ENCODE results near the gene LAMA2. TPM values are rescaled to one million over a fixed set of nuclear protein-coding genes. Genes with fewer than 3 reads are reported as not detected.

LAMA2 gene
- total RNA-seq, 1 experiment from 2014 or later: 2.2 TPM

DNA sequence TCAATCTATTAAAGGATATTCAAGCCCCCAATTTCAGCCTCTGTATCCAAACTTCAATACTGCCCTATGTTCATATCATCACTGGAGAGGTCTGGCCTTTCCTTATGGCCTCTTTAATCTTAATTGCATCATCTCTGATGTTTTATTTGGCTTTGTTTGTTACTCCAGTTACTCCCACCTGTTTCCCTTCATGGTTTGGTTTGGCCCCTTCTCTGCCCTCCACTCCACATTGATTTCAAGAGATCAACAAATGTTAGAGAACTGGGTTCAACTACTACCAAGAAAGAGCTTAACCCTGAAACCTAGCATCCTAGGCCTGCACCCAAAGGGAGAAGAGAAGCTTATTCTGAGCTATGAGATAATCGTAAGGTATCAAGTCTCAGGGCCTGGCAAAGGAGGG is 221.6 kb downstream of the LAMA2 start:
- ChIA-PET POLR2A (interaction anchor here (1.5 kb wide), 1 partner anchor 10 kb away, joined by 5 read pairs; no protein-coding TSS in a partner anchor), CTCF (interaction anchor here (0.7 kb wide), 1 partner anchor 444 kb away, joined by 4 read pairs; no protein-coding TSS in a partner anchor)
- Mint-ChIP-seq H3K4me3 (ENCODE audit: unreplicated experiment) (no peak overlapping the region), H3K27ac (ENCODE audit: low read depth, unreplicated experiment) (no peak overlapping the region), H3K36me3 (ENCODE audit: insufficient read depth, unreplicated experiment) (no peaks in the 10 kb centered on the region), H3K27me3 (ENCODE audit: insufficient read depth, unreplicated experiment) (peaks cover 53% of the 10 kb centered on the region), H3K4me1 (ENCODE audit: insufficient read depth, unreplicated experiment) (peaks cover 12% of the 10 kb centered on the region), H3K9me3 (ENCODE audit: unreplicated experiment) (no peaks in the 10 kb centered on the region)
- no peak for DNase-seq (ENCODE audit: unreplicated experiment)
- intact Hi-C loops (cut with micrococcal nuclease): no loop called here
- BruUV-seq (replicated peaks): no TSS peak
- TF ChIP-seq, protein P1, sequence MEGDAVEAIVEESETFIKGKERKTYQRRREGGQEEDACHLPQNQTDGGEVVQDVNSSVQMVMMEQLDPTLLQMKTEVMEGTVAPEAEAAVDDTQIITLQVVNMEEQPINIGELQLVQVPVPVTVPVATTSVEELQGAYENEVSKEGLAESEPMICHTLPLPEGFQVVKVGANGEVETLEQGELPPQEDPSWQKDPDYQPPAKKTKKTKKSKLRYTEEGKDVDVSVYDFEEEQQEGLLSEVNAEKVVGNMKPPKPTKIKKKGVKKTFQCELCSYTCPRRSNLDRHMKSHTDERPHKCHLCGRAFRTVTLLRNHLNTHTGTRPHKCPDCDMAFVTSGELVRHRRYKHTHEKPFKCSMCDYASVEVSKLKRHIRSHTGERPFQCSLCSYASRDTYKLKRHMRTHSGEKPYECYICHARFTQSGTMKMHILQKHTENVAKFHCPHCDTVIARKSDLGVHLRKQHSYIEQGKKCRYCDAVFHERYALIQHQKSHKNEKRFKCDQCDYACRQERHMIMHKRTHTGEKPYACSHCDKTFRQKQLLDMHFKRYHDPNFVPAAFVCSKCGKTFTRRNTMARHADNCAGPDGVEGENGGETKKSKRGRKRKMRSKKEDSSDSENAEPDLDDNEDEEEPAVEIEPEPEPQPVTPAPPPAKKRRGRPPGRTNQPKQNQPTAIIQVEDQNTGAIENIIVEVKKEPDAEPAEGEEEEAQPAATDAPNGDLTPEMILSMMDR (IDR thresholded peaks at IDR 0.05; ENCODE audit: unreplicated experiment): no peak

DNA sequence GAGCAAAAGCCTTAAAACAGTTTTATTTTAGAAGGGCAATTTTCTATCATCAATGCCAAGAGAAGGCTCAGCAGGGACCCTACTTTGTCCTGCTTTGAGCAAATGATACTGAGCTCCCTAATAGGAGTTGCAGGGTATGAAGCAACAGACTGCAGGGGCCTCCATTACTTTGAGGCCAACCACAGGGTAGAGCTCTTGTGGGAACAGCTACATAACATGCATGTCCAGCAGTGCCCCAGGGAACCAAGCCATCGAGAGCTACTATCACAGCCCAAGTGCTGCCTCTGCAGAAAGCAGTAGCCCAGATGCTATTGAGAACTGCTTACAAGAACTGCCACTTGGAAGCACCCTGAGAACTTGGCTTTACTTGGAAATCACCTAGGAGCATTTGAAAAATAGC is 222.1 kb downstream of the LAMA2 start:
- no peaks in the 10 kb centered on the region for H3K36me3 Mint-ChIP-seq (ENCODE audit: insufficient read depth, unreplicated experiment)
- peaks cover 12% of the 10 kb centered on the region for H3K4me1 Mint-ChIP-seq (ENCODE audit: insufficient read depth, unreplicated experiment)
- no TSS peak for BruUV-seq (replicated peaks)
- no peaks in the 10 kb centered on the region for H3K9me3 Mint-ChIP-seq (ENCODE audit: unreplicated experiment)
- H3K4me3 Mint-ChIP-seq (ENCODE audit: unreplicated experiment): no peak overlapping the region
- POLR2A ChIA-PET: interaction anchor here (1.5 kb wide), 1 partner anchor 9 kb away, joined by 5 read pairs; no protein-coding TSS in a partner anchor
- H3K27ac Mint-ChIP-seq (ENCODE audit: low read depth, unreplicated experiment): no peak overlapping the region
- TF ChIP-seq, protein P1 (IDR thresholded peaks at IDR 0.05; ENCODE audit: unreplicated experiment): no peak
- peaks cover 49% of the 10 kb centered on the region for H3K27me3 Mint-ChIP-seq (ENCODE audit: insufficient read depth, unreplicated experiment)
- DNase-seq (ENCODE audit: unreplicated experiment): peak; percentile 12
- CTCF ChIA-PET: interaction anchor here (0.7 kb wide), 2 partner anchors 297 to 444 kb away, joined by 3 to 4 read pairs; no protein-coding TSS in a partner anchor
- intact Hi-C loops (cut with micrococcal nuclease): no loop called here

DNA sequence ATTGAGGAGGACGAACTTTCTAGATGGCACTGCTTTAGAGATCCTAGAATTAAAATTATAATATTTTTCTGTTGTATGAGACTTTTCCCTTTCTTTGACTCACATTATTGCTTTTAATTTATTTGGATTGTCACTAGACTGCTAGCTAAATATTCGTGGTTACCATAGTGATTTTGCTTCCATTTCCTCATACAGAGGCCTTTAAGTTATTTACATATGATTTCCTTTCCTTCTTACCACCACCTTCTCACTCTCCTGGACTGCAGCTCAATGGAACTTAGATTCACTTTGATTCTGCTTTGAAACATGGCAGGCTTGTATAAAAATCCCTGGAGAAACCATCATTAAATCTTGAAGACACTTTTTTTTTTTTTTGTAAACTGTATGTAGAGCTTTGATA is 222.9 kb downstream of the LAMA2 start:
- Mint-ChIP-seq H3K36me3 (ENCODE audit: insufficient read depth, unreplicated experiment) (no peaks in the 10 kb centered on the region), H3K9me3 (ENCODE audit: unreplicated experiment) (no peaks in the 10 kb centered on the region), H3K27ac (ENCODE audit: low read depth, unreplicated experiment) (no peak overlapping the region), H3K27me3 (ENCODE audit: insufficient read depth, unreplicated experiment) (peaks cover 43% of the 10 kb centered on the region), H3K4me3 (ENCODE audit: unreplicated experiment) (no peak overlapping the region), H3K4me1 (ENCODE audit: insufficient read depth, unreplicated experiment) (peaks cover 12% of the 10 kb centered on the region)
- TF ChIP-seq, protein P1 (IDR thresholded peaks at IDR 0.05; ENCODE audit: unreplicated experiment): no peak
- CTCF ChIA-PET: interaction anchor here (0.7 kb wide), 2 partner anchors 146 to 297 kb away, joined by 3 to 5 read pairs; no protein-coding TSS in a partner anchor
- POLR2A ChIA-PET: interaction anchor here (1.5 kb wide), 1 partner anchor 9 kb away, joined by 5 read pairs; no protein-coding TSS in a partner anchor
- no peak for DNase-seq (ENCODE audit: unreplicated experiment)
- no TSS peak for BruUV-seq (replicated peaks)
- intact Hi-C loops (cut with micrococcal nuclease): no loop called here

DNA sequence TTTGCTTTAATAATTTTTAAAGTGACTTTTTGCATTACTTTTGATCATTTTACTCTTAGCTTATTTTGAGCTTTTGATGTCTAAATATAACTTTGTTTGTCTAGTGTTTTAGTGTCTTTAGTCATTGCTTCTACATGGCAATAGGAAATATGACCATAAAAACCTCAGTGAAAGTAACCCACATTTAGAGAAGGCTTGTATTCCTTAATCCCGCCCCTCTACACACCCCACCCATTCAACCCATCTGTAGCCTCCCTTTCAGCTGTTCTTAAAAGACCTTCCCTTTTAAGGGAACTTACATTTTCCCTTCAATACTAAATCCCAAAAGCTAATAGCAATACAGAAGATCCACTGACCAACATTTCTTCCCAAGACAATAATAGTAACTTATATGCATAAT is 225.4 kb downstream of the LAMA2 start:
- ChIA-PET CTCF (interaction anchor here (0.6 kb wide), 1 partner anchor 8 kb away, joined by 4 read pairs; no protein-coding TSS in a partner anchor), POLR2A (interaction anchor here (0.6 to 1.0 kb wide), 2 partner anchors 28 to 38 kb away, joined by 3 read pairs; no protein-coding TSS in a partner anchor)
- H3K27ac Mint-ChIP-seq (ENCODE audit: low read depth, unreplicated experiment): no peak overlapping the region
- TF ChIP-seq, protein P1 (IDR thresholded peaks at IDR 0.05; ENCODE audit: unreplicated experiment): no peak
- peaks cover 41% of the 10 kb centered on the region for H3K27me3 Mint-ChIP-seq (ENCODE audit: insufficient read depth, unreplicated experiment)
- no peaks in the 10 kb centered on the region for H3K9me3 Mint-ChIP-seq (ENCODE audit: unreplicated experiment)
- BruUV-seq (replicated peaks): no TSS peak
- DNase-seq (ENCODE audit: unreplicated experiment): no peak
- H3K4me3 Mint-ChIP-seq (ENCODE audit: unreplicated experiment): no peak overlapping the region
- intact Hi-C loops (cut with micrococcal nuclease): no loop called here
- H3K36me3 Mint-ChIP-seq (ENCODE audit: insufficient read depth, unreplicated experiment): no peaks in the 10 kb centered on the region
- peaks cover 12% of the 10 kb centered on the region for H3K4me1 Mint-ChIP-seq (ENCODE audit: insufficient read depth, unreplicated experiment)
